GM23338 (cell line): Measurements from ENCODE around the gene FAM118B. TPM values are rescaled to one million over a fixed set of nuclear protein-coding genes. Genes with fewer than 3 reads are reported as not detected.

Experiments
- ATAC-seq: fragments of 200-7000 bp; cut with Tn5 transposase; 3 replicates; pipeline ENCODE4 v1.9.1; 2020
- DNase-seq: peaks from one replicate; pipeline ENCODE4 v3.0.0-alpha.2; 2015; ENCODE audit warnings: low spot score
- H2AFZ ChIP-seq: fragments of 200-600 bp; sonication (generic); 2 replicates; pipeline ENCODE4 v1.8.0; 2016; ENCODE audit warnings: antibody characterized with exemption, mild to moderate bottlenecking, moderate library complexity
- H3F3A ChIP-seq: fragments of 200-600 bp; sonication (generic); replicated peaks from 2 replicates; pipeline ENCODE4 v1.8.0; 2017; ENCODE audit warnings: antibody characterized with exemption, mixed run types, low read depth
- H3K27ac ChIP-seq: fragments of 200-600 bp; sonication (generic); 2 replicates; pipeline ENCODE4 v1.6.1; 2016; ENCODE audit warnings: low read depth
- H3K27me3 ChIP-seq: fragments of 200-600 bp; sonication (generic); 2 replicates; pipeline ENCODE4 v1.8.0; 2016; ENCODE audit warnings: mild to moderate bottlenecking, mixed run types, moderate library complexity; ENCODE audit not compliant: insufficient read depth
- H3K36me3 ChIP-seq: fragments of 200-600 bp; sonication (generic); 2 replicates; pipeline ENCODE4 v1.8.0; 2016; ENCODE audit warnings: mild to moderate bottlenecking; ENCODE audit not compliant: insufficient read depth
- H3K4me1 ChIP-seq: fragments of 200-600 bp; sonication (generic); 2 replicates; pipeline ENCODE4 v1.8.0; 2016; ENCODE audit warnings: mild to moderate bottlenecking, moderate library complexity; ENCODE audit not compliant: insufficient read depth
- H3K4me2 ChIP-seq: fragments of 200-600 bp; sonication (generic); 2 replicates; pipeline ENCODE4 v1.7.1; 2017; ENCODE audit warnings: mixed run types
- H3K4me3 ChIP-seq: fragments of 200-600 bp; sonication (generic); 2 replicates; pipeline ENCODE4 v1.6.1; 2016; ENCODE audit warnings: mixed run types
- H3K79me2 ChIP-seq: fragments of 200-600 bp; sonication (generic); replicated peaks from 2 replicates; pipeline ENCODE4 v1.8.0; 2017; ENCODE audit warnings: mild to moderate bottlenecking; ENCODE audit not compliant: insufficient read depth
- H3K9me2 ChIP-seq: fragments of 200-600 bp; sonication (generic); 2 replicates; pipeline ENCODE4 v1.8.0; 2017; ENCODE audit not compliant: insufficient read depth
- H4K20me1 ChIP-seq: fragments of 200-600 bp; sonication (generic); replicated peaks from 2 replicates; pipeline ENCODE4 v1.8.0; 2017; ENCODE audit warnings: mild to moderate bottlenecking; ENCODE audit not compliant: insufficient read depth
- H3K27ac Mint-ChIP-seq: 2 replicates; pipeline ENCODE4 v1.8.0; 2020; ENCODE audit warnings: inconsistent platforms, mild to moderate bottlenecking, moderate library complexity, mixed read lengths
- H3K27me3 Mint-ChIP-seq: 3 replicates; pipeline ENCODE4 v1.8.0; 2022; ENCODE audit warnings: low read depth, mild to moderate bottlenecking, moderate library complexity, mixed read lengths, inconsistent platforms; ENCODE audit not compliant: insufficient read depth, poor library complexity
- H3K36me3 Mint-ChIP-seq: 3 replicates; pipeline ENCODE4 v1.8.0; 2021; ENCODE audit warnings: low read depth, mild to moderate bottlenecking, inconsistent platforms, moderate library complexity, mixed read lengths
- H3K4me1 Mint-ChIP-seq: 3 replicates; pipeline ENCODE4 v1.8.0; 2020; ENCODE audit warnings: mild to moderate bottlenecking, inconsistent platforms, mixed read lengths
- H3K4me3 Mint-ChIP-seq: 3 replicates; pipeline ENCODE4 v1.8.0; 2021; ENCODE audit warnings: moderate library complexity, mild to moderate bottlenecking, inconsistent platforms, mixed read lengths
- H3K9me3 Mint-ChIP-seq: 3 replicates; pipeline ENCODE4 v1.8.0; 2020; ENCODE audit warnings: moderate library complexity, mild to moderate bottlenecking, inconsistent platforms, mixed read lengths
- CREB1 ChIP-seq: fragments of 250-450 bp; sonication (Bioruptor Pico); IDR thresholded peaks from 2 replicates; pipeline ENCODE4 v1.5.0; 2020; ENCODE audit warnings: low read depth, mild to moderate bottlenecking, moderate library complexity
- ETS1 ChIP-seq: IDR thresholded peaks from 2 replicates; pipeline ENCODE4 v1.6.1; 2016; ENCODE audit warnings: antibody characterized with exemption
- EZH2 ChIP-seq: fragments of 200-600 bp; sonication (generic); IDR thresholded peaks from one replicate; pipeline ENCODE4 v1.8.0; 2017; ENCODE audit warnings: antibody characterized with exemption, mild to moderate bottlenecking, low read depth; ENCODE audit not compliant: unreplicated experiment
- EZH2phosphoT487 ChIP-seq: fragments of 200-600 bp; sonication (generic); IDR thresholded peaks from one replicate; pipeline ENCODE4 v1.8.1; 2018; ENCODE audit warnings: antibody characterized with exemption; ENCODE audit not compliant: unreplicated experiment
- JUNB ChIP-seq: IDR thresholded peaks from one replicate; pipeline ENCODE4 v1.6.1; 2016; ENCODE audit warnings: antibody characterized with exemption; ENCODE audit not compliant: unreplicated experiment
- NANOG ChIP-seq: IDR thresholded peaks from 2 replicates; pipeline ENCODE4 v1.6.1; 2016; ENCODE audit warnings: antibody characterized with exemption, borderline replicate concordance
- POLR2AphosphoS5 ChIP-seq: IDR thresholded peaks from 2 replicates; pipeline ENCODE4 v1.6.1; 2016; ENCODE audit warnings: antibody characterized with exemption, low read depth
- REST ChIP-seq: IDR thresholded peaks from one replicate; pipeline ENCODE4 v1.6.1; 2018; ENCODE audit warnings: antibody characterized with exemption; ENCODE audit not compliant: unreplicated experiment
- STAT1 ChIP-seq: IDR thresholded peaks from one replicate; pipeline ENCODE4 v1.6.1; 2016; ENCODE audit warnings: antibody characterized with exemption; ENCODE audit not compliant: unreplicated experiment
- ZNF114 ChIP-seq: fragments of 250-450 bp; sonication (Bioruptor Pico); IDR thresholded peaks from 2 replicates; pipeline ENCODE4 v1.5.0; 2020; ENCODE audit warnings: mild to moderate bottlenecking, moderate library complexity
- ZNF331 ChIP-seq: fragments of 250-450 bp; sonication (Bioruptor Pico); IDR thresholded peaks from 2 replicates; pipeline ENCODE4 v1.5.0; 2020; ENCODE audit warnings: low read depth, mild to moderate bottlenecking, moderate library complexity
- polyA plus RNA-seq: library from polyadenylated mRNA; unstranded; fragments of >200 nt; fragmentation: Nextera tagmentation; extraction: Ambion mirVana; gene quantifications from 2 replicates; pipeline ENCODE4 v1.2.1, GENCODE V29; 2016
- total RNA-seq: library from RNA; depleted of rRNA; stranded (reverse); fragments of >200 nt; shearing (Covaris generic); gene quantifications from 2 replicates; pipeline ENCODE4 v1.2.3, GENCODE V29; 2014

FAM118B gene
- total and polyA plus RNA-seq, 2 experiments from 2014 or later, result 33.7 to 43.4 TPM

GRCh38 chr11:126303623-126304456, 92.3 kb downstream of the FAM118B start, which contains the start of gene DCPS:
Gene DCPS (plus strand): TSS chr11:126304060. CDS start chr11:126304081, 21 bp downstream.
- Histone ChIP-seq H3K9me2 (no peaks in the 10 kb centered on the region), H3K4me3 (peak within 1 kb of the TSS; percentile 95), H4K20me1 (no peaks in the 10 kb centered on the region), H3K36me3 (no peaks in the 10 kb centered on the region; the same call in 1 of the 2 replicates), H3K79me2 (peaks cover 22% of the 10 kb centered on the region), H3K27ac (peak within 1 kb of the TSS; percentile 90), H3K27me3 (no peaks in the 10 kb centered on the region), H2AFZ (peak within 1 kb of the TSS; percentile 96), H3K4me1 (no peaks in the 10 kb centered on the region), H3F3A (no peaks in the 10 kb centered on the region), H3K4me2 (peak within 1 kb of the TSS; percentile 100)
- H3K27me3 Mint-ChIP-seq, result peaks cover 5% of the 10 kb centered on the region
- DNase-seq (peak; percentile 91), ATAC-seq (peak; percentile 97)
- H3K9me3 Mint-ChIP-seq, result 0 out of 3 replicates have a peak, but pooled peaks cover 2% of the 10 kb centered on the region
- TF ChIP-seq REST (peak; percentile 41), EZH2 (no peak), POLR2AphosphoS5 (peak; percentile 95), EZH2phosphoT487 (no peak), ETS1 (no peak), JUNB (no peak)
- H3K36me3 Mint-ChIP-seq, result peaks cover 35% of the 10 kb centered on the region
- H3K27ac Mint-ChIP-seq, result peak within 1 kb of the TSS; percentile 99
- H3K4me1 Mint-ChIP-seq, result peaks cover 19% of the 10 kb centered on the region
- peak within 1 kb of the TSS; percentile 94 for H3K4me3 Mint-ChIP-seq

GRCh38 chr11:126304457-126305075, 93.0 kb downstream of the FAM118B start:
- Histone ChIP-seq H3F3A (no peaks in the 10 kb centered on the region), H2AFZ (peak overlapping the region; percentile 8; the same call in 1 of the 2 replicates), H3K4me3 (peak overlapping the region; percentile 95), H3K27ac (no peak overlapping the region), H4K20me1 (no peaks in the 10 kb centered on the region), H3K36me3 (no peaks in the 10 kb centered on the region), H3K4me2 (peak overlapping the region; percentile 100), H3K27me3 (no peaks in the 10 kb centered on the region), H3K4me1 (no peaks in the 10 kb centered on the region), H3K9me2 (no peaks in the 10 kb centered on the region), H3K79me2 (peaks cover 22% of the 10 kb centered on the region)
- peaks cover 31% of the 10 kb centered on the region for H3K36me3 Mint-ChIP-seq
- peak overlapping the region; percentile 94 for H3K4me3 Mint-ChIP-seq
- ATAC-seq (peak; percentile 3; the same call in 1 of the 3 replicates), DNase-seq (no peak)
- H3K27ac Mint-ChIP-seq, result peak overlapping the region; percentile 99
- peaks cover 19% of the 10 kb centered on the region for H3K4me1 Mint-ChIP-seq
- H3K27me3 Mint-ChIP-seq, result peaks cover 5% of the 10 kb centered on the region
- 0 out of 3 replicates have a peak, but pooled peaks cover 2% of the 10 kb centered on the region for H3K9me3 Mint-ChIP-seq
- no peak for TF ChIP-seq EZH2phosphoT487
- TF ChIP-seq REST, result no peak
- no peak for TF ChIP-seq STAT1
- TF ChIP-seq ETS1, result no peak
- no peak for TF ChIP-seq EZH2
- TF ChIP-seq NANOG, result no peak
- TF ChIP-seq POLR2AphosphoS5, result no peak
- TF ChIP-seq ZNF331 (CRISPR knock-in tag), result no peak
- no peak for TF ChIP-seq CREB1 (CRISPR knock-in tag)
- no peak for TF ChIP-seq JUNB
- no peak for TF ChIP-seq ZNF114
